ENCODE results near the gene ANKRD42. TPM values are rescaled to one million over a fixed set of nuclear protein-coding genes. Genes with fewer than 3 reads are reported as not detected.
A peak's percentile ranks its signal among the peaks of the same experiment; 100 is the strongest.

The ANKRD42 gene
- total RNA-seq, 1 donor from 2014 or later: 12.1 TPM

GRCh38 chr11:83285151-83285770 is 91.7 kb downstream of the ANKRD42 start:
- TF ChIP-seq CTCF (conservative IDR thresholded peaks at IDR 0.05): no peak
- H3K4me1 Mint-ChIP-seq (ENCODE audit: unreplicated experiment): peaks cover 16% of the 10 kb centered on the region
- H3K27me3 Mint-ChIP-seq: no peaks in the 10 kb centered on the region
- peak overlapping the region; percentile 93 for H3K4me3 Mint-ChIP-seq
- H3K27ac Mint-ChIP-seq: peak overlapping the region; percentile 99
- no peak for DNase-seq (ENCODE audit: extremely low spot score, unreplicated experiment)
- no peaks in the 10 kb centered on the region for H3K9me3 Mint-ChIP-seq
- H3K36me3 Mint-ChIP-seq: peaks cover under 1% of the 10 kb centered on the region

- Mint-ChIP-seq H3K27me3 (no peaks in the 10 kb centered on the region), H3K27ac (peak within 1 kb of the TSS; percentile 99), H3K4me3 (peak within 1 kb of the TSS; percentile 93), H3K36me3 (no peaks in the 10 kb centered on the region), H3K4me1 (ENCODE audit: unreplicated experiment) (peaks cover 12% of the 10 kb centered on the region), H3K9me3 (no peaks in the 10 kb centered on the region)
- TF ChIP-seq CTCF (conservative IDR thresholded peaks at IDR 0.05): no peak
- DNase-seq (ENCODE audit: extremely low spot score, unreplicated experiment): peak; percentile 91
Measured at GRCh38 chr11:83285771-83286528, 92.4 kb downstream of the ANKRD42 start, which contains the start of gene CCDC90B. Gene CCDC90B, minus strand, starts transcription at chr11:83286367. Its CDS starts 395 bp downstream, at chr11:83285972.

- DNase-seq (ENCODE audit: extremely low spot score, unreplicated experiment): no peak
- TF ChIP-seq CTCF (conservative IDR thresholded peaks at IDR 0.05): no peak
- no peak overlapping the region for H3K27ac Mint-ChIP-seq
- no peaks in the 10 kb centered on the region for H3K9me3 Mint-ChIP-seq
- H3K27me3 Mint-ChIP-seq: no peaks in the 10 kb centered on the region
- peak overlapping the region; percentile 20 for H3K4me3 Mint-ChIP-seq
- peaks cover 9% of the 10 kb centered on the region for H3K4me1 Mint-ChIP-seq (ENCODE audit: unreplicated experiment)
- H3K36me3 Mint-ChIP-seq: no peaks in the 10 kb centered on the region
Measured at GRCh38 chr11:83287631-83288030, 94.1 kb downstream of the ANKRD42 start.

- no peak for DNase-seq (ENCODE audit: extremely low spot score, unreplicated experiment)
- Mint-ChIP-seq H3K36me3 (no peaks in the 10 kb centered on the region), H3K4me1 (ENCODE audit: unreplicated experiment) (peaks cover 4% of the 10 kb centered on the region), H3K9me3 (no peaks in the 10 kb centered on the region), H3K27me3 (peaks cover 4% of the 10 kb centered on the region), H3K4me3 (no peak overlapping the region), H3K27ac (peak overlapping the region; percentile 48)
- TF ChIP-seq CTCF (conservative IDR thresholded peaks at IDR 0.05): peak; percentile 84
Measured at GRCh38 chr11:83292709-83293456, 99.4 kb downstream of the ANKRD42 start.

GRCh38 chr11:83293457-83293774 is 99.9 kb downstream of the ANKRD42 start:
- no peak for TF ChIP-seq CTCF (conservative IDR thresholded peaks at IDR 0.05)
- Mint-ChIP-seq H3K27me3 (peaks cover 4% of the 10 kb centered on the region), H3K9me3 (no peaks in the 10 kb centered on the region), H3K36me3 (no peaks in the 10 kb centered on the region), H3K27ac (no peak overlapping the region), H3K4me1 (ENCODE audit: unreplicated experiment) (peaks cover 4% of the 10 kb centered on the region), H3K4me3 (no peak overlapping the region)
- DNase-seq (ENCODE audit: extremely low spot score, unreplicated experiment): no peak

Data from type B pancreatic cell (in vitro differentiated cells).